SHP77 (cell line): ENCODE measurements around the gene ASIC5.
"Not testable (repeated sequence)": the region's sequence is repeated elsewhere in the genome, so short reads cannot be mapped to it uniquely, and the experiment has no call there.

Source experiments
- DNase-seq, 2 experiments: peaks; one replicate each; lab custom pipeline; 2025; lab: John Stamatoyannopoulos, UW

The ASIC5 gene

GRCh38 chr4:155866177-155866576 is at the start of gene ASIC5:
ASIC5 (minus strand) TSS chr4:155866277; CDS start chr4:155866226, 51 bp downstream.
- no peak for DNase-seq

DNA sequence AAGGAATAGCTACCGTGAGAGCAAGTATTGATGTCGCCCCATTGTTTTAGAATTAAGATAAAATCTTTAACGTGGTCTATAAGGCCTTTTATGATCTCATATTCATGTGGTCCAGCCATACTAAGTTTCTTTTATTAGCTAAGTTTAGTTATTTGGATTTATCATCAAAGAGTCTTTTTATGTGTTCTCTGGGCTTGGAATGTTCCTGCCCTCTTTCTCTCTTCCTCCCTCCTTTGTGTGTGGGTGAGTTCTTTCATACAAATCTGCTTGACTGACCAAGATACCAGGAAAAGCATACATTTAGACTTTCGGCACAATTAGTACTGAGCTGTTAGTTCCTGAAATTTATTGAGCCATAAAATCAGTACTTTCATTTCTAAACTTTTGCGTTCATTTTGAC is 48.7 kb upstream of the ASIC5 start:
- DNase-seq: no peak

DNA sequence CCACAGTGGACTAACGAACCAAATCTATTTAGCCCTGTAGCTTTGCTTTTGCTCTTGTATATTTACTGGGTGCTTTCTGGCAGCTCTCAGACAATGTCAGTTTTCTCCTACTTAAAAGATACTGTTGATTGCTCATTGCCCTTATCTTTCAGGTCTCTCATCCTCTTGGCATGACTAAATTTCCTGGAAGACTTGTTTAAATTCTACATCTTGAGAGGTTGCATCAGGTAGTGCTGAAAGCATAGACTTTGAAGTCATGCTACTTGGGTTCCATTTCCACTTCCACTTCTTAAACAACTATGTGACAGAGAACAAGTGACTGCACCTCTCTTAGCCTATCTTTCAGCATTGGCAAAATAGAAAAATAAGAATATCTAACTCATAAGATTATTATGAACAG is 45.8 kb upstream of the ASIC5 start:
- no peak for DNase-seq

DNA sequence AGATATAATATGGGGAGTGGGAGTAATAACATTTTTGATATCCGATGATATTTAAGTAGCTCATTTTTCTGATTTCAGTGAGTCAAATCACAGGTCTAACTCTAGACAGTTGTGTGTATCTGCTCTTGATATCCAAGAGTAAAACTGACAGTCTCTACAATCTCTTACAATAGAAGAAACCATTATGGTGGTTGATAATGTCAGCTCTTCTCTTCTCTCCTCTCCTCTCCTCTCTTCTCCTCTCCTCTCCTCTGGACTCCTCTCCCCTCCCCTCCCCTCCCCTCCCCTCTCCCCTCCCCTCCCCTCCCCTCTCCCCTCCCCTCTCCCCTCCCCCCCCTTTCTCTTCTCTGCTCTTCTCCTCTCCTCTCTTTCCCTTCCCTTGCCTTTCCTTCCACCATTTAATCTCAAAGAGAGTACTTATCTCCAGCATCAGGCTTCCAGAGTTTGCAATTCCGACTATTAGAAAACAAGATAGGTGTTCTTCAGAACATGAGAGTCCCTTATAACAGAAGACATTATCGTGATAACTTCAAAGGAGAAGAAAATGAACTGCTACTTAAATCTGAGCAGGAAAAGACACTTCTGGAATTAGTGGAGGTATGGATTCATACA is 43.6 kb upstream of the ASIC5 start:
- DNase-seq: no peak

DNA sequence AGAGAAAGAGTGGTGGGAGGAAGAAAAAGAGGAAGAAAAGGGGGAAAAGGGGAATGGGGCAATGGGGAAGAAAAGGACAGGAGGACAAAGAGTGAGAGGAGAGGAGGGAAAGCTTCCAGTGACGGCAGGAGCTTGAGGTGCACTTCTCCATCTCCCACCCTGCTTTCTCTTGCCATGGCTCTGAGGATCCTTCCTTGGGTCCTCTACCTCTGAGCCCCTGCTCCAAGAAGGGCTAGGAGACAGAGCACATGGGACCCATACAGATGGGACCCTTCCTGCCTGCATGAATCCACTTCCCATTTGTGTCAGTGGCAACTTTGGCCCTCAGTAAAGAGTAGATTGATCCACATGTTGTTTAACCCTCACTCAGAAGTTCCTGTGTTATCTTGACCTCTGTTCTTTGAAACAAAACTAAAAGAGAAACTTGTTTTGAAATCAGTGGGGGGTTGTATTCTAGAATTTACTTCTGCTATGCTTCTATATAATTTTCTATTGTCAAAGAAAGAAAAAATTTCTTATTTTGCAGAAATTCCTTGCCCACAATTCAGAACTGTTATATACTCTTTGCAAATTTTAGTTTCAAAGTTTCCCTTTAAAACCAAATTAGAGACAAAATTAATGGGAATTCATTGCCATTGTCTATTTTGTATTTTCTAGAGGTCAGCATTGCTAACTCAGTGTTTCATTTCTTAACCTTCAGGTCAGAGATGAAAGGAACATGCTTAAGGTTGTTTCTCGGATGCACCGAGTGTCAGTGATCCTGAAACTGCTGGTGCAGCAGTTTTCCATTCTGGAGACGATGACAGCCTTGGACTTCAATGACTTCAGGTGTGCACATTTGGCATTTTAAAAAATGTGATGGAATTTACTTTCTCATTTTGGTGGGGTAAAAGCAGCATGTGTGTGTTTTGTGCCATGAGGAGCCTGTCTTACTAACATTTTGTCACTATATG is 42.4 kb upstream of the ASIC5 start:
- no peak for DNase-seq

- no peak for DNase-seq
Observed at GRCh38 chr4:155907556-155907955, 41.5 kb upstream of the ASIC5 start.

- no peak for DNase-seq
Observed at GRCh38 chr4:155906554-155907247, 40.6 kb upstream of the ASIC5 start.

GRCh38 chr4:155904331-155904730 is 38.3 kb upstream of the ASIC5 start:
- DNase-seq: no peak

GRCh38 chr4:155903453-155903852 is 37.4 kb upstream of the ASIC5 start, which contains the start of gene TDO2:
TDO2 (plus strand) TSS chr4:155903696; CDS start chr4:155903759, 63 bp downstream.
- DNase-seq: no peak

DNA sequence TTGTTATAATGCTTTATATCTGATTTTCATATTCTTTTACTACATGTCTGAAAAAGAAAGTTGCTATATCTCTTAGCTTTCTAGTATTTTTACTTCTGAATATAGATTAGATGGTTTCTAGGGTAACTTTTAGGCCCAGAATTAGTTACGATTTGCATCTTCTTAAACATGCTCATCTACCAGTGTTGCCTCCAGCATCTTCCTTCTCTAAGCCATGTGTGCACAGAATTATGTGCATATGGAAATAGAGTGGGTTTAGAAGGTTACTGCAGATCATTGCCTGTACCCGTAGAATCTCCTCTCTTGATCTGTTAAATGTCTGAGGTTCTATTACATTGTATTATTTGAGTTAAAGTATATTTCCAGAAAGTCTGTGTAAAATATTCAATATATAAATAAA is 34.9 kb upstream of the ASIC5 start:
- no peak for DNase-seq

DNA sequence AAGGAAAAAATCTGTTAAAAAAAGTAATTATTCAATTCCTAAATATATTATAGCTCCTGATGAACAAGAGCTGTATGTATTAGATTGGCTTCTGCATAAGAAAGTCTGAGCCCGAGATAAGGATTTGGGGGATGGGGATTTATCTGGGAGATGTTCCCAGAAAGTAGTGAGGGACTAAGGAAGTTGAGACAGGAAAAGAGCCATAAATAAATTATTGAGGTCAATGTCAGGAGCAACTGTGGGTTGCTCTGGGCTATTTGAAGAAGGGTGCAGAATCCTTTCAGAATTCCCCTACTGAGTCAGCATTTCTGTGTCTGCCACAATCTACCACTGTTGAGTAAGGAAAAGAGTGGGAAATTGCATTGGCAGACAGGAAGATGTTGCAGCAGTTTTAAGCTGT is 34.3 kb upstream of the ASIC5 start:
- DNase-seq: no peak

GRCh38 chr4:155899891-155900290 is 33.8 kb upstream of the ASIC5 start:
- DNase-seq: no peak

DNA sequence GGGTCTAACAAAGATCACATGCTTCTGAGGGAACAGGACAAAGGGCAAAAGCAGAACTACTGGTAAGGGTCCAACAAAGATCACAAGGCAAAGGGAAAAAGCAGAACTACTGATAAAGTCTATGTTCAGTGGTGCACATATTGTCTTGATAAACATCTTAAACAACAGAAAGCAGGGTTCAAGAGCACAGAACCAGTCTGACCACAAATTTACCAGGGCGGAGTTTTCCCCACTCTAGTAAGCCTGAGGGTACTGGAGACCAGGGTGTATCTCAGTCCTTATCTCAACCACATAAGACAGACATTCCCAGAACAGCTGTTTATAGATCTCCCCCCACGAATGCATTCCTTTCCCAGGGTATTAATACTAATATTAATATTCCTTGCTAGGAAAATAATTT is 32.3 kb upstream of the ASIC5 start:
- not testable (repeated sequence) for DNase-seq

DNA sequence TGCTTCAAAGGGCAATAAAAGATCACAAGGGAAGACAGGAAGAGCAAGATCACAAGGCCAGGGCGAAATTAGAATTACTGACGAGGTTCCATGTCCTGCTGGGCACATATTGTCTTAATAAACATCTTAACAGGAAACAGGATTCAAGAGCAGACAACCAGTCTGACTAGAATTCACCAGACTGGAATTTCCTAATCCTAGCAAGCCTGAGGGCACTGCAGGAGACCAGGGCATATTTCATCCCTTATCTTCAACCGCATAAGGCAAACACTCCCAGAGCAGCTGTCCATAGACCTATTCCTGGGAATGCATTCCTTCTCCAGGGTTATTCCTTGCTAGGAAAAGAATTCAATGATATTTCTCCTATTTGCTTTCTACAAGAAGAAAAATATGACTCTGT is 25.0 kb upstream of the ASIC5 start:
- DNase-seq: no peak

GRCh38 chr4:155889946-155890345 is 23.9 kb upstream of the ASIC5 start:
- DNase-seq: no peak

DNA sequence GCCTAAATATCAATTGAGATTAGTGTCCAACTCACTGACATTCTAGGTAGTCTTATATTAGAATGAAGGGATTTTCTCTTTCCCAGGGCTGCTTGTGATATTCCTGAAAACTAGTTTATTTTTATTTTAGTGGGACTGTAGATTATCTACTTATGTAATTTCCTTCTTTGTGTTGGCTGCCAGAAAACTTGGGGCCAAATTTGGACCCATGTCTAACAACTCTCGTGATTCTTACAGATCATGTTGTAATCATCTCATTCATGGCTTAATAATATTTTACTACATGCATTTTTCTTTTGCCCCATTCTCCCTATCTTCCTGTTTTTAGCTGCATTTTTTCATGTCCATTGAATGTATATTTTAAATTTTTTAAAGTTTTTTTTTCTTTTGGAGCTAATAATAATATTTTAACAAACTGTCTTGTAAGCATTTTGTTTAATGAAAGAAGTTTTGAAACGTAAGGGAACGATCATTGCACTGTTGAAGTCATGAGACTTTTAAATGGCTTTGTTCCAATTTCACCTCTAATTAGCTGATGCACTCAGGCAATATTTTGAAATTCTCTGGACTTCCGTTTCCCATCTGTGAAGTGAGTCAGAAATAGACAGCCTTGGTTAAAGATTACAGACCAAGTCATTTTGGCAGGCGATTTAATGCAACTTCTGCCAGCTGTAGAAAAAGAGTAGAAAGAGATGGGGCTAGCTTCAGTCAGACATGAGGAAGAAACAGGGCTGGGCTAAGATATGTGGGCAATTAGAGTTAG is 23.1 kb upstream of the ASIC5 start:
- DNase-seq: no peak

DNA sequence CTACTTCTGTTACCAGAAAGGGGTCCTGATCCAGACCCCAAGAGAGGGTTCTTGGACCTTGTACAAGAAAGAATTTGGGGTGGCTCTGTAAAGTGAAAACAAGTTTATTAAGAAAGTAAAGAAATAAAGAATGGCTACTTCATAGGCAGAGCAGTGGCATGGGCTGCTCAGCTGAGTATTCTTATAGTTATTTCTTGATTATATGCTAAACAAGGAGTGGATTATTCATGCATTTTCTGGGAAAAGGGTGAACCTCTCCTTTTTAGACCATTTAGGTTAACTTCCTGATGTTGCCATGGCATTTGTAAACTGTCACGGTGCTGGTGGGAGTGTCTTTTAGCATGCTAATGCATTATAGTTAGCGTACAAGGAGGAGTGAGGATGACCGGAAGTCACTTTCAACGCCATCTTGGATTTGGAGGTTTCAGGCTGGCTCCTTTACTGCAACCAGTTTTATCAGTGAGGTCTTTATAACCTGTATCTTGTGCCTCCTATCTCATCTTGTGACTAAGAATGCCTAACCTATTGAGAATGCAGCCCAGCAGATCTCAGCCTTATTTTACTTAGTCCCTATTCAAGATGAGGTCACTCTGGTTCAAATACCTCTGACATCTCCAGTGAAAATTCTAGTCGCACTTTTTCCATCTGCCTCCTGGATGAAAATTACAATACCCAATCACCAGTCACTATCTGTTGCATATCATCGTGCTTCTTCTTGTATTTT is 21.9 kb upstream of the ASIC5 start:
- no peak for DNase-seq

DNA sequence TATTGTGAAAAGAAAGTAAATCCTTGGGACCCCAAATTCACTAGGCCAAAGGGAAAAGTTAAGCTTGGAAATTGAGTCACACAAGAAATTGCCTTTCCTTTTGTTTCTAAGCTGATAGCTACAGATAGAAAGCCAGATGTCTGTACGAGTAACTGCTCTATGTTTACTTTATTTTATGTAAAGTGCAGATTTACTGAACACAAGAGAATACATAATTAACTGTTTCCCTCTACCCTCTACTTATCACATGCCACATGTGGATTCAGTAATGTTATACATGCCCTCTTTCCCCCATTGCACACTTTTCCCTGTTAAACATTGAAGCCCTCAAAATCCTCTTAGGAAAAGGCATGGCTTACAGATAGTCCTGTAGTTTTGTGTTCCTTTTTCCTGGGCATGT is 21.0 kb upstream of the ASIC5 start:
- DNase-seq: no peak

DNA sequence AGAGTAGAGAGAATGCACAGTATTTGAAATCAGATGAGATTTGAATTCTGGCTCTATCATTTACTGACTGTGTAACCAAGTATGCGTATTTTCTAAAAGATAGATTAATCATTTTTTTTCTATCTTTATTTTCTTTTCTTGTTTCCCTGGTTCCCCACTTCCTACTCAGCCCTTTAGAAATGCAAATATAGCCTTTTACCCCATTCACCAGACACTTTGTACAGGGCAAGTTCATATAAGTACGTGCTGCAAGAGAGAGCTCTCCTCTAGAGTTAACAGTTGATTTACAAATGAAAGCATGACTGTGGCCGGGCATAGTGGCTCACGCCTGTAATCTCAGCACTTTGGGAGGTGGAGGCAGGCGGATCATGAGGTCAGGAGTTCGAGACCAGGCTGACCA is 19.6 kb upstream of the ASIC5 start:
- DNase-seq: no peak

DNA sequence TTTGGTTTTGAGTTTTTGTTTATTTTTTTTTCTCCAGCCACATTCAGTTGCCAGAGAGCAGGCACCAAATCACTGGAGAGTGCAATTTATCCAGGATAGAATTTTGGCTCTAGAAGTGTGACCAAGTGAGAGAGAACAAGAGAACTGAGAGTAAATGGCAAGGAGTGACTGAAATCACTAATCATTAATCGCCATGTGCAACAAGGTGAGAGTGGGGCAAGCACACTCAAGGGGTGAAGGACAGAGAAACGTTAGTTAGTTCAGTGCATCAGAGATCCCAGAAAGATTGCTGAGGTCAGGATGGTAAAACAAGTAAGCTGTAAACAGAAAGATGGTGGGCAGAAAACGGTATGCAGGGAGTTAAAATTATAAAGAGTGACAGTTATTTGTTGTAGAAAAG is 17.8 kb upstream of the ASIC5 start:
- no peak for DNase-seq

- DNase-seq: no peak
Observed at GRCh38 chr4:155881555-155881954, 15.5 kb upstream of the ASIC5 start.
